ENCODE data around the gene SOX4. TPM values are rescaled to one million over a fixed set of nuclear protein-coding genes. Genes with fewer than 3 reads are reported as not detected.

SOX4 gene
- total and polyA plus RNA-seq, 11 donors = 1.9 to 20.3 (median 5.1) TPM

- Histone ChIP-seq H3K36me3 (no peaks in the 10 kb centered on the region), H3K9me3 (no peaks in the 10 kb centered on the region), H3K27me3 (no peaks in the 10 kb centered on the region), H3K4me3 (no peak overlapping the region), H3K4me1 (no peaks in the 10 kb centered on the region), H3K27ac (no peak overlapping the region)
- WGBS, 4 donors = 90 to 95% (median 94%) methylated on average over 4 of the region's 4 CpGs
- ATAC-seq = no peak
- intact Hi-C loops (cut with DNase I) = loop anchor here in 2 of 10 donors (5.0 to 10.0 kb wide), 2 partner anchors 140 to 322 kb away; no protein-coding TSS in a partner anchor
- DNase-seq = no peak
- TF ChIP-seq POLR2A (IDR thresholded peaks at IDR 0.05) = no peak
- no peak for TF ChIP-seq CTCF (IDR thresholded peaks at IDR 0.05)
Observed at GRCh38 chr6:21605166-21605565, 11.6 kb downstream of the SOX4 start.

GRCh38 chr6:21608601-21609000 is 15.1 kb downstream of the SOX4 start:
- no peaks in the 10 kb centered on the region for H3K4me1 ChIP-seq
- peak in 1 of 4 donors; percentile 31 for ATAC-seq
- H3K36me3 ChIP-seq = no peaks in the 10 kb centered on the region
- H3K4me3 ChIP-seq = peak overlapping the region in 1 of 12 donors; percentile 3
- DNase-seq = no peak
- H3K9me3 ChIP-seq = no peaks in the 10 kb centered on the region
- intact Hi-C loops (cut with DNase I) = loop anchor here in 2 of 10 donors (5.0 to 10.0 kb wide), 2 partner anchors 136 to 319 kb away; no protein-coding TSS in a partner anchor
- 61 to 72% (median 67%) methylated on average over 10 of the region's 10 CpGs for WGBS, 4 donors
- TF ChIP-seq POLR2A (IDR thresholded peaks at IDR 0.05) (no peak), CTCF (IDR thresholded peaks at IDR 0.05) (no peak)
- H3K27ac ChIP-seq = peak overlapping the region in 1 of 12 donors; percentile 2
- H3K27me3 ChIP-seq = no peaks in the 10 kb centered on the region

GRCh38 chr6:21609881-21610329 is 16.4 kb downstream of the SOX4 start:
- TF ChIP-seq POLR2A (IDR thresholded peaks at IDR 0.05) (no peak), CTCF (IDR thresholded peaks at IDR 0.05) (no peak)
- no peaks in the 10 kb centered on the region for H3K9me3 ChIP-seq
- no peak overlapping the region for H3K27ac ChIP-seq
- DNase-seq (no peak), ATAC-seq (no peak)
- H3K4me1 ChIP-seq = no peaks in the 10 kb centered on the region
- no peaks in the 10 kb centered on the region for H3K27me3 ChIP-seq
- H3K4me3 ChIP-seq = no peak overlapping the region
- 97 to 98% (median 98%) methylated on average over 7 to 28 of the region's 28 CpGs for WGBS, 4 donors
- H3K36me3 ChIP-seq = no peaks in the 10 kb centered on the region
- intact Hi-C loops (cut with DNase I) = loop anchor here in 2 of 10 donors (5.0 to 10.0 kb wide), 2 partner anchors 135 to 317 kb away; no protein-coding TSS in a partner anchor

GRCh38 chr6:21610341-21610740 is 16.8 kb downstream of the SOX4 start:
- Histone ChIP-seq H3K9me3 (no peaks in the 10 kb centered on the region), H3K4me1 (no peaks in the 10 kb centered on the region), H3K27ac (no peak overlapping the region), H3K36me3 (no peaks in the 10 kb centered on the region), H3K4me3 (no peak overlapping the region), H3K27me3 (no peaks in the 10 kb centered on the region)
- intact Hi-C loops (cut with DNase I) = no loop called here
- 65 to 85% (median 83%) methylated on average over 5 of the region's 5 CpGs for WGBS, 4 donors
- TF ChIP-seq CTCF (IDR thresholded peaks at IDR 0.05) = no peak
- DNase-seq (no peak), ATAC-seq (no peak)
